HG03469 (cell line): ENCODE data around the gene SEMA3F.

Source experiments
- ATAC-seq: cut with Tn5 transposase; IDR thresholded peaks from one replicate; pipeline ENCODE4 v1.9.1; 2021; ENCODE audit warnings: mild to moderate bottlenecking, moderate library complexity, moderate number of reproducible peaks; ENCODE audit not compliant: unreplicated experiment

Gene SEMA3F

DNA sequence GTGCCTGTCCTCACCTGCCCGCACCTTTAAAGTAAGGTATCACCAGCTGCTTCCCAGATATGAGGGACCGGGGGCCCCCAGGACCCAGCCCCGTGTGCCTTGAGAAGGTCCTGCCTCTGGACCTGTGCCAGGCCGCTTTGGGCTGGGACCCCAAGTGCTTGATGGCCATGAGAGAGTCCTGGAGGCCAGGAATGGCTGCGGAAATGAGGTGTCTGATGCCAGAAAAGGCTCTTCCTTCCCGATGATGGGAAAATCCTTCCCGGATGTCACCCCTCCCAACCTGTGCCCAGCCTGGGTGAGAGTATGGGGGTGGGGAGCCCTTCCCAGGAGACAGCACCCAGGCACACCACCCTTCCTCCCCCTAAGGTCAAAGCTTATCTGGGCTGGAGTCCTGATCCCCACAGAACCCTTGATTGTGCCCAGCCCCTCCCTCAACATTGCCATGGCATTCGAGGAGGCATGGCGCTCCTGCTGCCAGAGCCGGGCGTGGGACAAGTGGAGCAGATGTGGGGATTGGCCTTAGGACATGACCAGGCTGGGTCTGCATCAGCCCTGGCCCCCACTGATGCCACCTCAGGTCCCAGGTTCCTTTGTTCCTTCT lies 14.2 kb downstream of the SEMA3F start:
- ATAC-seq, result no peak

DNA sequence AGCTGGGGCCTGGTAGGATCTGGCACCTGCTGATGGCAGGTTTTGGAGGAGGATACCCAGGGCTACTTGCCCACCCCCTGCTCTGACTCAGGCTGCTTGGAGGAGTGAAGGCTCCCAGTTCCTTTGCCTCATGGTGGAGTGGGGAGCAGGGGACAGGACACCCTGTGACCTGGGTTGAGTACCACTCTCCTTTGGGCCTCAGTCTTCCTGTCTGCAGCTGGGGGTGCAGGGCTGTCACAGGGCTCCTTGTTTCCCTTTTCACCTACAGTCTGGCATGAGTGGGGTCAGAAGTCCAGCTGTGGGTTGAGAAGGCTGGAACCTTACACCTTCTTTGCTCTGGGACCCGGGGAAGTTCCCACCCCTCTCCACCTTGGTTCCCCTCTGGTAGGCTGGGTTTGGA lies 14.7 kb downstream of the SEMA3F start:
- no peak for ATAC-seq

- ATAC-seq, result no peak
Observed at GRCh38 chr3:50170689-50171088, 15.6 kb downstream of the SEMA3F start.

GRCh38 chr3:50171540-50172301 lies 16.6 kb downstream of the SEMA3F start:
- no peak for ATAC-seq

DNA sequence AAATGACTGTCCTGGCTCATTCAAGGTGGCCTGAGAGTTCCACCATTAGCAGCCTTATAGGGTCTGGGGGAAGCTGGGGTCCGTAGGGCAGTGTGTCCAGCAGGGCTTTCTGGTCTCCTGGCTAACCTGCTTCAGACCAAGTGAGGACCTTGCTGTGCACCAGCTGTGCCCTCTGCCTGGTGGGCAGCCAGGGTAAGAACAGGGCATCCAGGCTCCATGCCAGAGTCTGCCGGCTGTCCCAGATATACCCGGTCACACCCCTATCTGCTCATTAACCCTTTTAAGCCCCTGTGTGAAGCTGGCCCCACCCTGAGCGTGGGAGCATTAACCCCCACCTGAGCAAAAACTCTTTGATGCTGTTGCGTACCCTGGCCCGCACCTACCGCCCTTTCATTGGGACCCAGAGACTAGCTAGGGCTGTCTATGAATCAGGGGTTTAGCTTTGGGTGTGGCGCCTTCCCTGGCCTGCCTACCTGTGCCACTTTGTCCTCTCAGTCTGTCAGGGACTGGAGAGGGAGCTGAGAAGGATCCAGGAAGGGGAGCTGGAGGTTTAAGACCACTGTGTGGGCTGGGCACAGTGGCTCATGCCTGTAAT lies 17.6 kb downstream of the SEMA3F start:
- no peak for ATAC-seq

DNA sequence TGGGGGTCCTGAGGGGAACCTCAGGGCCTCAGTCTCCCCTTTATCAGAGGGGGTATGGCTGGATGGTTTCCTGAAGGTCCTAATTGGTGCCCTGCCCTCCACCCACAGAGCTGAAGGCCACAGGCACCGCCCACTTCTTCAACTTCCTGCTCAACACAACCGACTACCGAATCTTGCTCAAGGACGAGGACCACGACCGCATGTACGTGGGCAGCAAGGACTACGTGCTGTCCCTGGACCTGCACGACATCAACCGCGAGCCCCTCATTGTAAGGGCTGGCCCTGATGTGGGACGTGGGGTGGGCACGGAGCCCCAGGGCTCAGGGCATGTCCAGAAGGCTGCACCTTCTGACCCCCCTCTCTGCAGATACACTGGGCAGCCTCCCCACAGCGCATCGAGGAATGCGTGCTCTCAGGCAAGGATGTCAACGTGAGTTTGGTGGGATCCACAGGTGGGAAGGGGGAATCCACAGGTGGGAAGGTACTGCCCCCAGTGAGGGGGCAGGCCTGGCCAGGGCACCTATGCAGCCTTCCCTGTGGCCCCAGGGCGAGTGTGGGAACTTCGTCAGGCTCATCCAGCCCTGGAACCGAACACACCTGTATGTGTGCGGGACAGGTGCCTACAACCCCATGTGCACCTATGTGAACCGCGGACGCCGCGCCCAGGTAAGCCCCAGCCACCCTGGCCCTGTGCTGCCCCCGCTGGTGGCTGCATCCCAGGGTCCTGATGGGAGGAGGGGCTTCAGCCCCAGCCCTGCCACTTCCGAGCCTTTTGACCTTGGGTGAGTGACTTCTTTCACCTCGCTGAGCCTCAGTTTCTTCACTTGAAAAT lies 18.8 kb downstream of the SEMA3F start:
- ATAC-seq, result no peak

DNA sequence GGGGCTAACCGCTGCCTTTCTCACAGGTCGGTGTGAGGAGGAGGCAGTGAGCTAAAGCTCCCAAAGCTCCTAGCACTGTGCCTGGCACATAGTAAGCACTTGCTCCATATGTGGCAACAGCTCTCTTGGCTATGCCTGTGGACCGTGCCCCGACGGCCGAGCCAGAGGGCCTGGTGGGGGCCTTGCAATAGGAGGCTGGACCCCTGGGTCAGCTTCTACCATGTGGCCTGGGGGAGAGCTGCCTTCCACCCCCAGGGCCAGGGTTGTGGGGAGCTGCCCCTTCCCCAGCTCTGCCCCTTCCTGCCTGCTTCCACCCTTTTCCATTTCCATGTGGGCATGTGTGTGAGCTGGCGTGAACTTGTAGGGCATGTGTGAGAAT lies 19.4 kb downstream of the SEMA3F start:
- ATAC-seq, result no peak

DNA sequence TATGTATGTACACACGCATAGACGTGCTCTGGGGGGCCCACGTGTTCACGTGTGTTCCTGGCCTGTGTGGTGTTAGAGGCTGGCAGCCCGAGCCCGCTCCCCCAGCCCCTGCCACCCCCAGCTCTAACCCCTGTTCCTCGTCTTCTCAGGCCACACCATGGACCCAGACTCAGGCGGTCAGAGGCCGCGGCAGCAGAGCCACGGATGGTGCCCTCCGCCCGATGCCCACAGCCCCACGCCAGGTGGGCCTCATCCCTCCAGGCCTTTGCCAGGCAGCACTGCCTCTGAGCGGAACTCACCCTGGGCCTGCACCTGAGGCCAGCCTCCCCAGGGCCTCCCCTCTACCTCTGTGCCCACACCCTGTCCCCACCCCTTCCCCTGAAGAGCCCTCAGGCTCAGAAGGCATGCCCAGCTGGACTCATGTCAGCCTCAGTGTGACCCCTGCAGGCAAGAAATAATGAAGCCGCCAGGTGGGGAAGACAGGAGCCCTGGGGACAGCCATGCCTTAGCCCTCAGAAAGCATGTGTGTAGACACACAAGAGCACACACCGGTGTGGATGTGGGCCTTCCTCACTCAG lies 19.9 kb downstream of the SEMA3F start:
- ATAC-seq, result no peak

DNA sequence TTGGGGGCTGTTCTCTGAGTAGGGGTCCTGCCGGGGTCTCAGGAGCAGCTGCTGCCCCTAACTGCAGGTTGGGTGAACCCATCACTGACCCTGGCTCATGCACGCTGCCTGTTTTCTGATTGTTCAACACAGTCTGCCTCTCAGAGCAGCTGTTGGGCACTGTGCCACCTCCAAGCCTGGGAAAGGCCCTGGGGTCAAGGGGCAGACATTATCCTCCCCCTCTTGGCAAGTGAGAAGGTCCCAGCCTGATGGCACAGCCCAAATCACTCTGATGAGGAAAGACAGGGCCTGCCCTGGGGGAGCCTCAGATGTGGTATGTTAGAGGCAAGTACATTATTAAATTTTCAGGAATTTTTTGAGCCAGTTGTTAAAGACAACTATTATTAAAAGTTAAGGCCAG lies 22.2 kb downstream of the SEMA3F start:
- ATAC-seq, result no peak

GRCh38 chr3:50179710-50180109 lies 24.6 kb downstream of the SEMA3F start:
- no peak for ATAC-seq

DNA sequence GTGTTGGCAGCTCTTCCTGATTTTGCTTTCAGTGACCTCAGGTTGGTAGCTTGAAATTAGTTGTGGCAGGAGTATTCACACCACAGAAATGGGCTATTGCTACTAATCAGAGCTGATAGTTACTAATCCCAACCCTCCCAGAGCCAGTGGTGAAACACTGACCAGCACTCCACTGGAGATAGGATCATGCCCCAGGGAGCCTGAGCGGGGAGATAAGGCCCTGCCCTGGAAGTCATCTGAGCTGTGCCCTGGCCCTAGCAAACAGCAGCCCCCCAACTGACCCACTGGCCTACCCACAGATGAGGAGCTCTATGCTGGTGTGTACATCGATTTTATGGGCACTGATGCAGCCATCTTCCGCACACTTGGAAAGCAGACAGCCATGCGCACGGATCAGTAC lies 26.9 kb downstream of the SEMA3F start:
- no peak for ATAC-seq

DNA sequence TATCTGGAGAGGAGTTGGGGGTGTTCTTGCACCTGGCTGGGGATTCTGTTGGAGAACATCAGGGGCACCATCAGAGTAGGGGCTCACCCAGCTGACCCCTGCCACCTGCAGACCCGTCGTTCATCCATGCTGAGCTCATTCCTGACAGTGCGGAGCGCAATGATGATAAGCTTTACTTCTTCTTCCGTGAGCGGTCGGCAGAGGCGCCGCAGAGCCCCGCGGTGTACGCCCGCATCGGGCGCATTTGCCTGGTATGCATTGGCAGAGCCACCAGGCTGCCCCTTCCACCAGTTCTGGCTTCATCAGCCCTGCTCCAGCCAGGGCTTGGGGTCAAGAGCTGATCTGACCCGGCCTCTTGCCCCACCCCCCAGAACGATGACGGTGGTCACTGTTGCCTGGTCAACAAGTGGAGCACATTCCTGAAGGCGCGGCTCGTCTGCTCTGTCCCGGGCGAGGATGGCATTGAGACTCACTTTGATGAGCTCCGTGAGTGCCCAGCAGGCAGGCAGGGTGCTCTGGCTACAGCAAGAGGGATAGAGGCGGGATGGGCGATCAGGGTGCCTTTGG lies 27.5 kb downstream of the SEMA3F start:
- no peak for ATAC-seq

DNA sequence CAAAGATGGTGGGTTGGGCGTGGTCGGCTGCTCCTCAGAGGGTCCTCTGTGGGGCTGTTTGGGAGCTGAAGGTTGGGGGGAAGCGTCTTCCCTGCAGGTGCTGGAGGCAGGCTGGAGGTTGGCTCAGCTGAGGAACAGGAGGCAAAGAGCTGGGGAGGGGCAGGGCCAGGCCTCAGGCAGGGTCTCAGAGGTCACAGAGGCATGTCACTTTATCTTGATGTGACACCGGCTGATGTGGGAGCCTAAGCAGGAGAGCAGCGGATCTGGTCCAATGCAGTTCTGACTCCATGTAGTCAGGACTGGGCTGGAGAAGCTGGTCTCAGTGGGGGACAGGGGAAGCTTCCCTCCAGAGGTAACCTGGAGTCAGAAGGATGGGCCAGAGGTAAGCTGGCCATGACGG lies 28.6 kb downstream of the SEMA3F start:
- no peak for ATAC-seq

DNA sequence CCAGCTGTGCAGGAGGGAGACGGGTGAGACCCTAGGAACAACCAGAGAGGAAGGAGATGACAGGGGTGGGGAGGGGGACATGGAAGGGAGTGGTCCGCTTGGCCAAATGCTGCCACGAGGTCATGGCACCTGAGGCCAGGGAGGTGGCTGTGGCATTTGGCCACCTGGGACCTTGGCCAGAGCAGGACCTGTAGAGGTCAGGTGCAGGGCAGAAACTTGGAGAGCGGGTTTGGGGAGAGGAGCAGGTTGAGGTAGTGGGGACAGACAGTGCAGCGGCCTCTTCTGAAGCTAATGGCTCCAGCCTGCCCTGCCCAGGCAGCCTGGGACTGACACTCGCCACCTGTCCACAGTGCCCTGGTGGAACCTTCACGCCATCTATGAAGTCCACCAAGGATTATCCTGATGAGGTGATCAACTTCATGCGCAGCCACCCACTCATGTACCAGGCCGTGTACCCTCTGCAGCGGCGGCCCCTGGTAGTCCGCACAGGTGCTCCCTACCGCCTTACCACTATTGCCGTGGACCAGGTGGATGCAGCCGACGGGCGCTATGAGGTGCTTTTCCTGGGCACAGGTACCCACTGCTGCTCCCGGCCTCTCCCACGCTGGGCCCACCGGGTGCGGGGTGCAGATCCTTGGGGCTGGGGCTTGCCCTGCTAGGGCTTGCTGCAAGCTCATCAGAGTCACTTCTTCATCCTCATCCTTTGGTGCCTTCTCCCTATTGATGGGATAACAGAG lies 29.3 kb downstream of the SEMA3F start:
- no peak for ATAC-seq

- ATAC-seq, result no peak
Observed at GRCh38 chr3:50185230-50185629, 30.1 kb downstream of the SEMA3F start.

- no peak for ATAC-seq
Observed at GRCh38 chr3:50186096-50186495, 31.0 kb downstream of the SEMA3F start.

GRCh38 chr3:50187750-50188149 lies 32.6 kb downstream of the SEMA3F start:
- no peak for ATAC-seq

DNA sequence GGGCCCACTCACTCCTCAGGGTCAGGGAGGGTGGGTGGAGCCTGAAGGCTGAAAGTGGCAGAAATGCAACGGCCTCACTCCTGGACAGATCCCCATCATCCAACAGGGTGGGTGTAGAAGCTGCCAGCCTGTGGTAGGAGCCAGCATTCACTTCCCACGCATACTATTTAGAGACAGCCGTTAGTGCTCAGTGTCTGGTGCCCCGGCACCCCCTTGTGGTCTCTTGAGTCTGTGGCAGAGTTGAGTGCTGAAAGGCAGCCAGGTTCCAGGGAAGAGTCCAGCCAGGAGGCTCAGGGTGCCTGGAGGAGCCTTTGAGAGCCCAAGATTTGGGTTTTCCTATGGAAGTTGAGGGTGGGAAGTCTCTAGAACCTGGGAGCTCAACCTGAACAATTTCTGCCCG lies 34.1 kb downstream of the SEMA3F start:
- ATAC-seq, result no peak

- ATAC-seq, result no peak
Observed at GRCh38 chr3:50189989-50190388, 34.9 kb downstream of the SEMA3F start.
